Measurements from ENCODE around the gene FKBP14. TPM values are rescaled to one million over a fixed set of nuclear protein-coding genes. Genes with fewer than 3 reads are reported as not detected.

The FKBP14 gene
- total and polyA plus RNA-seq, 7 donors: 0.97 to 5.0 (median 4.1) TPM

- TF ChIP-seq CTCF (IDR thresholded peaks at IDR 0.05): no peak
- Histone ChIP-seq H3K36me3 (ENCODE audit: insufficient read depth in 1 of 2, low read depth in 1 of 2) (no peaks in the 10 kb centered on the region), H3K27me3 (ENCODE audit: insufficient read depth in 3 of 3, low read length in 2 of 3) (peaks cover 0 to 47% (median 18%) of the 10 kb centered on the region in 3 donors), H3K4me3 (peak overlapping the region; percentile 91), H3K9me3 (peaks cover 10% of the 10 kb centered on the region), H3K27ac (peak overlapping the region; percentile 60), H3K4me1 (no peaks in the 10 kb centered on the region)
- intact Hi-C loops (cut with DNase I): no loop called here
- WGBS, 3 donors: 11 to 26% (median 11%) methylated on average over 50 to 75 of the region's 75 CpGs
- ATAC-seq: peak; percentile 37 to 69 (median 56)
- peak; percentile 43 to 68 for DNase-seq
Measured at GRCh38 chr7:29988424-29989256, 37.9 kb downstream of the FKBP14 start.

GRCh38 chr7:29987811-29988317, 38.6 kb downstream of the FKBP14 start:
- WGBS, 3 donors: 65 to 69% (median 65%) methylated on average over 8 of the region's 8 CpGs
- H3K4me1 ChIP-seq: no peaks in the 10 kb centered on the region
- DNase-seq (no peak), ATAC-seq (peak in 1 of 4 donors; percentile 47)
- H3K27ac ChIP-seq: peak overlapping the region; percentile 60
- H3K9me3 ChIP-seq: peaks cover 3% of the 10 kb centered on the region
- no peaks in the 10 kb centered on the region for H3K36me3 ChIP-seq (ENCODE audit: insufficient read depth in 1 of 2, low read depth in 1 of 2)
- peak overlapping the region; percentile 91 for H3K4me3 ChIP-seq
- peaks cover 0 to 45% (median 18%) of the 10 kb centered on the region in 3 donors for H3K27me3 ChIP-seq (ENCODE audit: insufficient read depth in 3 of 3, low read length in 2 of 3)
- intact Hi-C loops (cut with DNase I): no loop called here
- TF ChIP-seq CTCF (IDR thresholded peaks at IDR 0.05): no peak

GRCh38 chr7:29987083-29987482, 39.4 kb downstream of the FKBP14 start:
- no peak for TF ChIP-seq CTCF (IDR thresholded peaks at IDR 0.05)
- WGBS, 3 donors: 66 to 73% (median 70%) methylated on average over 2 of the region's 2 CpGs
- H3K9me3 ChIP-seq: no peaks in the 10 kb centered on the region
- no peak for DNase-seq
- intact Hi-C loops (cut with DNase I): no loop called here
- no peak for ATAC-seq
- H3K36me3 ChIP-seq (ENCODE audit: insufficient read depth in 1 of 2, low read depth in 1 of 2): no peaks in the 10 kb centered on the region
- no peaks in the 10 kb centered on the region for H3K4me1 ChIP-seq
- no peak overlapping the region for H3K27ac ChIP-seq
- H3K27me3 ChIP-seq (ENCODE audit: insufficient read depth in 3 of 3, low read length in 2 of 3): peaks cover 0 to 42% (median 18%) of the 10 kb centered on the region in 3 donors
- no peak overlapping the region for H3K4me3 ChIP-seq

- no peak overlapping the region for H3K27ac ChIP-seq
- TF ChIP-seq CTCF (IDR thresholded peaks at IDR 0.05): no peak
- no peak for DNase-seq
- H3K4me3 ChIP-seq: no peak overlapping the region
- no peak for ATAC-seq
- H3K4me1 ChIP-seq: no peaks in the 10 kb centered on the region
- intact Hi-C loops (cut with DNase I): no loop called here
- H3K9me3 ChIP-seq: no peaks in the 10 kb centered on the region
- H3K36me3 ChIP-seq (ENCODE audit: insufficient read depth in 1 of 2, low read depth in 1 of 2): no peaks in the 10 kb centered on the region
- H3K27me3 ChIP-seq (ENCODE audit: insufficient read depth in 3 of 3, low read length in 2 of 3): peaks cover 0 to 3% (median 0%) of the 10 kb centered on the region in 3 donors
Measured at GRCh38 chr7:29980151-29980550, 46.4 kb downstream of the FKBP14 start.

Data from psoas muscle (tissue), 8 donors.